HepG2 (cell line): Measurements from ENCODE around the gene GUK1. TPM values are rescaled to one million over a fixed set of nuclear protein-coding genes. Genes with fewer than 3 reads are reported as not detected.

Experiments
- GTF2F1 ChIP-seq: fragments of 150-350 bp; IDR thresholded peaks from 2 replicates; pipeline ENCODE4 v1.6.1; 2014; ENCODE audit warnings: low read length
- MXD4 ChIP-seq: IDR thresholded peaks from 2 replicates; pipeline ENCODE4 v1.6.1; 2016; ENCODE audit warnings: mild to moderate bottlenecking, missing biosample characterization, missing genetic modification reagents
- PAWR ChIP-seq: sonication (generic); formaldehyde crosslinking; IDR thresholded peaks from 2 replicates; pipeline ENCODE4 v1.4.0; 2020; ENCODE audit warnings: missing genetic modification reagents, mild to moderate bottlenecking, borderline replicate concordance
- SP140L ChIP-seq: sonication (generic); formaldehyde crosslinking; IDR thresholded peaks from 2 replicates; pipeline ENCODE4 v1.4.0; 2020; ENCODE audit warnings: missing genetic modification reagents, borderline replicate concordance
- SRSF9 ChIP-seq: fragments of 200-400 bp; formaldehyde crosslinking; IDR thresholded peaks from 2 replicates; pipeline ENCODE4 v1.6.1; 2018; ENCODE audit warnings: borderline replicate concordance, mild to moderate bottlenecking, low read depth, low read length; ENCODE audit not compliant: insufficient read depth, poor library complexity, severe bottlenecking
- ZNF33B ChIP-seq: sonication (generic); formaldehyde crosslinking; IDR thresholded peaks from 2 replicates; pipeline ENCODE4 v1.5.1; 2020; ENCODE audit warnings: mild to moderate bottlenecking, missing genetic modification reagents
- ZNF556 ChIP-seq: sonication (generic); formaldehyde crosslinking; IDR thresholded peaks from 2 replicates; pipeline ENCODE4 v1.4.0; 2020; ENCODE audit warnings: mild to moderate bottlenecking, missing genetic modification reagents, borderline replicate concordance
- ZNF607 ChIP-seq: sonication (generic); formaldehyde crosslinking; IDR thresholded peaks from 2 replicates; pipeline ENCODE4 v1.5.1; 2020; ENCODE audit warnings: missing genetic modification reagents, mild to moderate bottlenecking, borderline replicate concordance
- polyA plus RNA-seq, 8 experiments: library from polyadenylated mRNA; depleted of rRNA in 3 of 8; stranded (reverse) in 7 of 8; unstranded in 1 of 8; fragments of >200 nt; fragmentation: Illumina TruSeq in 4 of 8; extraction: Trizol in 4 of 8; gene quantifications; 2 replicates each; pipeline versions ENCODE4 v1.2.1 to v1.2.3, GENCODE V29; 2011 to 2016; ENCODE audit warnings: low read depth in 4 of 8, missing spikeins in 1 of 8, mixed read lengths in 1 of 8; ENCODE audit not compliant: insufficient read depth in 1 of 8
- total RNA-seq, 5 experiments: library from RNA; depleted of rRNA; stranded (reverse); fragments of >200 nt; fragmentation: Illumina TruSeq; extraction: Trizol; gene quantifications; 2 replicates each; pipeline ENCODE4 v1.2.3, GENCODE V29; 2016; ENCODE audit warnings: low read depth in 1 of 5
- TF ChIP-seq, protein P1 (sequence below): sonication (generic); formaldehyde crosslinking; IDR thresholded peaks from 2 replicates; pipeline ENCODE4 v1.5.1; 2020; ENCODE audit warnings: mild to moderate bottlenecking, missing genetic modification reagents
- TF ChIP-seq, protein P2 (sequence below): sonication (generic); formaldehyde crosslinking; IDR thresholded peaks from 2 replicates; pipeline ENCODE4 v1.4.0; 2020; ENCODE audit warnings: low read depth, missing genetic modification reagents
- TF ChIP-seq, protein P3 (sequence below): sonication (generic); formaldehyde crosslinking; IDR thresholded peaks from 2 replicates; pipeline ENCODE4 v1.4.0; 2020; ENCODE audit warnings: missing genetic modification reagents
- TF ChIP-seq, protein P4 (sequence below): sonication (generic); formaldehyde crosslinking; IDR thresholded peaks from 2 replicates; pipeline ENCODE4 v1.4.0; 2020; ENCODE audit warnings: missing genetic modification reagents, borderline replicate concordance
- TF ChIP-seq, protein P5 (sequence below): sonication (generic); formaldehyde crosslinking; IDR thresholded peaks from 2 replicates; pipeline ENCODE4 v1.4.0; 2020; ENCODE audit warnings: mild to moderate bottlenecking, missing genetic modification reagents

GUK1 gene
- total and polyA plus RNA-seq, 2 of the 13 experiments (the other 11 are each of a cell fraction or from before 2014, with no cell fraction given) = 116 to 154 TPM

DNA sequence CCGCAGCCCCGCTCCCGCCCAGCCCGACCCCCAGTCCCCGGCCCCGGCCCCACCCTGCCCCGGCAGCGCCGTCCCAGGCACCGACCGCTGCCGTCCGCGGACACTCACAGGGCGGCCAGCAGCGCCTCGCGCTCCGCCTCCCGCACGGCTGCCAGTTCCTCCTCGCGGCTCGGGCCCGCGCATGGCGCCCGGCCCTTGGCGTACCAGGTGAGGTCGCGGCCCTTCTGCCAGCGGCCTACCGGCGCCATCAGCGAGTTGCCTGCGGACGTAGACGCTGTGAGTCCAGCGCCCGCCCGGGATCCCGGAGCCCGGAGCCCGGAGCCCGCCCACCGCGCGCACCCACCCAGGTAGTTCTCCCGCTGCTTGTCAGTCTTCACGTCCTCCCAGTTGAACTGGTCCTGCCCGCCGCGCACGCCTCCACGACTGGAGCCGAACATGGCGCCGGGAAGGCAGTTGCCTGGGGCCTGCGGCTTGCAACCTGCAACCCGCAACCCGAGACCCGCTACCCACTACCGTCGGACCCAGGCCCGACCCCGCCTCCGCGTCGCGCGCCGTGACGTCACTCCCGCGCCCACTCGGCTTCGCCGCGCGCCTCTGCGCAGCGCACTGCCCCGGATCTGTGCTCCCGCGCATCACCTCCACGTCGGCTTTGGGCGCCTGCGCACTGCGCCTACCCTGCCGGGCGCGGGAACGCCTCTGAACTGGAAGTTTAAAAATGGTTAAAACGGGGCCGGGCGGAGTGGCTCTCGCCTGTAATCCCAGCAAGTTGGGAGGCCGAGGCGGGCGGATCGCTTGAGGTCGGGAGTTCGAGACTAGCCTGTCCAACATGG is 37.1 kb upstream of the GUK1 start, which contains the start of gene C1orf35 (continued):
- TF ChIP-seq, protein P1, sequence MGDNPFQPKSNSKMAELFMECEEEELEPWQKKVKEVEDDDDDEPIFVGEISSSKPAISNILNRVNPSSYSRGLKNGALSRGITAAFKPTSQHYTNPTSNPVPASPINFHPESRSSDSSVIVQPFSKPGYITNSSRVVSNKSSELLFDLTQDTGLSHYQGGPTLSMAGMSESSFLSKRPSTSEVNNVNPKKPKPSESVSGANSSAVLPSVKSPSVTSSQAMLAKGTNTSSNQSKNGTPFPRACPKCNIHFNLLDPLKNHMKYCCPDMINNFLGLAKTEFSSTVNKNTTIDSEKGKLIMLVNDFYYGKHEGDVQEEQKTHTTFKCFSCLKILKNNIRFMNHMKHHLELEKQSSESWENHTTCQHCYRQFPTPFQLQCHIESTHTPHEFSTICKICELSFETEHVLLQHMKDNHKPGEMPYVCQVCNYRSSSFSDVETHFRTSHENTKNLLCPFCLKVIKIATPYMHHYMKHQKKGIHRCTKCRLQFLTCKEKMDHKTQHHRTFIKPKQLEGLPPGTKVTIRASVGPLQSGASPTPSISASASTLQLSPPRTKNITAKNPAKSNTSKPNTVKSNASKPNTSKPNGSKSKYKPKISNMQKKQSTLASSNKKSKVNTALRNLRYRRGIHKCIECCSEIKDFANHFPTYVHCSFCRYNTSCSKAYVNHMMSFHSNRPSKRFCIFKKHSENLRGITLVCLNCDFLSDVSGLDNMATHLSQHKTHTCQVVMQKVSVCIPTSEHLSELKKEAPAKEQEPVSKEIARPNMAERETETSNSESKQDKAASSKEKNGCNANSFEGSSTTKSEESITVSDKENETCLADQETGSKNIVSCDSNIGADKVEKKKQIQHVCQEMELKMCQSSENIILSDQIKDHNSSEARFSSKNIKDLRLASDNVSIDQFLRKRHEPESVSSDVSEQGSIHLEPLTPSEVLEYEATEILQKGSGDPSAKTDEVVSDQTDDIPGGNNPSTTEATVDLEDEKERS = 0 out of 2 replicates have a peak, but pooled peaks have one; percentile 35
- TF ChIP-seq, protein P2, sequence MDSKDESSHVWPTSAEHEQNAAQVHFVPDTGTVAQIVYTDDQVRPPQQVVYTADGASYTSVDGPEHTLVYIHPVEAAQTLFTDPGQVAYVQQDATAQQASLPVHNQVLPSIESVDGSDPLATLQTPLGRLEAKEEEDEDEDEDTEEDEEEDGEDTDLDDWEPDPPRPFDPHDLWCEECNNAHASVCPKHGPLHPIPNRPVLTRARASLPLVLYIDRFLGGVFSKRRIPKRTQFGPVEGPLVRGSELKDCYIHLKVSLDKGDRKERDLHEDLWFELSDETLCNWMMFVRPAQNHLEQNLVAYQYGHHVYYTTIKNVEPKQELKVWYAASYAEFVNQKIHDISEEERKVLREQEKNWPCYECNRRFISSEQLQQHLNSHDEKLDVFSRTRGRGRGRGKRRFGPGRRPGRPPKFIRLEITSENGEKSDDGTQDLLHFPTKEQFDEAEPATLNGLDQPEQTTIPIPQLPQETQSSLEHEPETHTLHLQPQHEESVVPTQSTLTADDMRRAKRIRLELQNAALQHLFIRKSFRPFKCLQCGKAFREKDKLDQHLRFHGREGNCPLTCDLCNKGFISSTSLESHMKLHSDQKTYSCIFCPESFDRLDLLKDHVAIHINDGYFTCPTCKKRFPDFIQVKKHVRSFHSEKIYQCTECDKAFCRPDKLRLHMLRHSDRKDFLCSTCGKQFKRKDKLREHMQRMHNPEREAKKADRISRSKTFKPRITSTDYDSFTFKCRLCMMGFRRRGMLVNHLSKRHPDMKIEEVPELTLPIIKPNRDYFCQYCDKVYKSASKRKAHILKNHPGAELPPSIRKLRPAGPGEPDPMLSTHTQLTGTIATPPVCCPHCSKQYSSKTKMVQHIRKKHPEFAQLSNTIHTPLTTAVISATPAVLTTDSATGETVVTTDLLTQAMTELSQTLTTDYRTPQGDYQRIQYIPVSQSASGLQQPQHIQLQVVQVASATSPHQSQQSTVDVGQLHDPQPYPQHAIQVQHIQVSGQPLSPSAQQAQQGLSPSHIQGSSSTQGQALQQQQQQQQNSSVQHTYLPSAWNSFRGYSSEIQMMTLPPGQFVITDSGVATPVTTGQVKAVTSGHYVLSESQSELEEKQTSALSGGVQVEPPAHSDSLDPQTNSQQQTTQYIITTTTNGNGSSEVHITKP (CRISPR knock-in tag) = no peak
- TF ChIP-seq SRSF9 = no peak
- peak; percentile 76; the same call in 1 of the 2 replicates for TF ChIP-seq MXD4 (CRISPR knock-in tag)
- TF ChIP-seq, protein P3, sequence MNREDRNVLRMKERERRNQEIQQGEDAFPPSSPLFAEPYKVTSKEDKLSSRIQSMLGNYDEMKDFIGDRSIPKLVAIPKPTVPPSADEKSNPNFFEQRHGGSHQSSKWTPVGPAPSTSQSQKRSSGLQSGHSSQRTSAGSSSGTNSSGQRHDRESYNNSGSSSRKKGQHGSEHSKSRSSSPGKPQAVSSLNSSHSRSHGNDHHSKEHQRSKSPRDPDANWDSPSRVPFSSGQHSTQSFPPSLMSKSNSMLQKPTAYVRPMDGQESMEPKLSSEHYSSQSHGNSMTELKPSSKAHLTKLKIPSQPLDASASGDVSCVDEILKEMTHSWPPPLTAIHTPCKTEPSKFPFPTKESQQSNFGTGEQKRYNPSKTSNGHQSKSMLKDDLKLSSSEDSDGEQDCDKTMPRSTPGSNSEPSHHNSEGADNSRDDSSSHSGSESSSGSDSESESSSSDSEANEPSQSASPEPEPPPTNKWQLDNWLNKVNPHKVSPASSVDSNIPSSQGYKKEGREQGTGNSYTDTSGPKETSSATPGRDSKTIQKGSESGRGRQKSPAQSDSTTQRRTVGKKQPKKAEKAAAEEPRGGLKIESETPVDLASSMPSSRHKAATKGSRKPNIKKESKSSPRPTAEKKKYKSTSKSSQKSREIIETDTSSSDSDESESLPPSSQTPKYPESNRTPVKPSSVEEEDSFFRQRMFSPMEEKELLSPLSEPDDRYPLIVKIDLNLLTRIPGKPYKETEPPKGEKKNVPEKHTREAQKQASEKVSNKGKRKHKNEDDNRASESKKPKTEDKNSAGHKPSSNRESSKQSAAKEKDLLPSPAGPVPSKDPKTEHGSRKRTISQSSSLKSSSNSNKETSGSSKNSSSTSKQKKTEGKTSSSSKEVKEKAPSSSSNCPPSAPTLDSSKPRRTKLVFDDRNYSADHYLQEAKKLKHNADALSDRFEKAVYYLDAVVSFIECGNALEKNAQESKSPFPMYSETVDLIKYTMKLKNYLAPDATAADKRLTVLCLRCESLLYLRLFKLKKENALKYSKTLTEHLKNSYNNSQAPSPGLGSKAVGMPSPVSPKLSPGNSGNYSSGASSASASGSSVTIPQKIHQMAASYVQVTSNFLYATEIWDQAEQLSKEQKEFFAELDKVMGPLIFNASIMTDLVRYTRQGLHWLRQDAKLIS (CRISPR knock-in tag) = no peak
- TF ChIP-seq SP140L (CRISPR knock-in tag) = no peak; the same call in 1 of the 2 replicates
- TF ChIP-seq, protein P4, sequence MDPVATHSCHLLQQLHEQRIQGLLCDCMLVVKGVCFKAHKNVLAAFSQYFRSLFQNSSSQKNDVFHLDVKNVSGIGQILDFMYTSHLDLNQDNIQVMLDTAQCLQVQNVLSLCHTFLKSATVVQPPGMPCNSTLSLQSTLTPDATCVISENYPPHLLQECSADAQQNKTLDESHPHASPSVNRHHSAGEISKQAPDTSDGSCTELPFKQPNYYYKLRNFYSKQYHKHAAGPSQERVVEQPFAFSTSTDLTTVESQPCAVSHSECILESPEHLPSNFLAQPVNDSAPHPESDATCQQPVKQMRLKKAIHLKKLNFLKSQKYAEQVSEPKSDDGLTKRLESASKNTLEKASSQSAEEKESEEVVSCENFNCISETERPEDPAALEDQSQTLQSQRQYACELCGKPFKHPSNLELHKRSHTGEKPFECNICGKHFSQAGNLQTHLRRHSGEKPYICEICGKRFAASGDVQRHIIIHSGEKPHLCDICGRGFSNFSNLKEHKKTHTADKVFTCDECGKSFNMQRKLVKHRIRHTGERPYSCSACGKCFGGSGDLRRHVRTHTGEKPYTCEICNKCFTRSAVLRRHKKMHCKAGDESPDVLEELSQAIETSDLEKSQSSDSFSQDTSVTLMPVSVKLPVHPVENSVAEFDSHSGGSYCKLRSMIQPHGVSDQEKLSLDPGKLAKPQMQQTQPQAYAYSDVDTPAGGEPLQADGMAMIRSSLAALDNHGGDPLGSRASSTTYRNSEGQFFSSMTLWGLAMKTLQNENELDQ = no peak
- TF ChIP-seq ZNF556 = peak; percentile 57
- peak; percentile 56; the same call in 1 of the 2 replicates for TF ChIP-seq ZNF33B (CRISPR knock-in tag)
- no peak for TF ChIP-seq GTF2F1
- TF ChIP-seq, protein P5, sequence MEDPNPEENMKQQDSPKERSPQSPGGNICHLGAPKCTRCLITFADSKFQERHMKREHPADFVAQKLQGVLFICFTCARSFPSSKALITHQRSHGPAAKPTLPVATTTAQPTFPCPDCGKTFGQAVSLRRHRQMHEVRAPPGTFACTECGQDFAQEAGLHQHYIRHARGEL (CRISPR knock-in tag) = peak; percentile 72; the same call in 1 of the 2 replicates
- no peak for TF ChIP-seq PAWR (CRISPR knock-in tag)
- TF ChIP-seq ZNF607 = peak; percentile 55; the same call in 1 of the 2 replicates
